OCI-LY7 (cell line): ENCODE measurements around the gene CNGA4. TPM values are rescaled to one million over a fixed set of nuclear protein-coding genes. Genes with fewer than 3 reads are reported as not detected.

Experiments used
- BruUV-seq: library from RNA; stranded (reverse); fragments of 400-500 nt; replicated peaks from 2 replicates; lab custom pipeline; 2021; lab: Mats Ljungman, UMichigan
- CTCF ChIA-PET: fragments of 300-600 bp; sonication (Branson Sonifier 250); formaldehyde crosslinking; loops from one replicate; lab custom pipeline; 2022; ENCODE audit warnings: antibody characterized with exemption; ENCODE audit not compliant: unreplicated experiment; lab: Charles Lee
- POLR2A ChIA-PET: fragments of 300-600 bp; sonication (Branson Sonifier 250); formaldehyde crosslinking; loops from one replicate; lab custom pipeline; 2022; ENCODE audit warnings: antibody characterized with exemption; lab: Charles Lee
- DNase-seq: peaks from one replicate; pipeline ENCODE4 v3.0.0-alpha.2; 2015; ENCODE audit warnings: low spot score
- H2AFZ ChIP-seq: fragments of 200-600 bp; sonication (generic), shearing (Covaris generic); 2 replicates; pipeline ENCODE4 v1.6.1; 2014; ENCODE audit warnings: mild to moderate bottlenecking, antibody characterized with exemption, low read length, moderate library complexity
- H3K27ac ChIP-seq: fragments of 200-600 bp; sonication (generic); 2 replicates; pipeline ENCODE4 v1.5.1; 2014; ENCODE audit warnings: mixed run types, low read depth, mild to moderate bottlenecking, moderate library complexity, low read length, inconsistent platforms; ENCODE audit not compliant: poor library complexity, severe bottlenecking
- H3K36me3 ChIP-seq: fragments of 200-600 bp; sonication (generic); 2 replicates; pipeline ENCODE4 v1.6.1; 2014; ENCODE audit warnings: mild to moderate bottlenecking, antibody characterized with exemption, low read length, moderate library complexity, mixed read lengths; ENCODE audit not compliant: insufficient read depth
- H3K4me1 ChIP-seq: fragments of 200-600 bp; sonication (generic); 2 replicates; pipeline ENCODE4 v1.5.1; 2014; ENCODE audit warnings: mild to moderate bottlenecking, low read length; ENCODE audit not compliant: insufficient read depth, poor library complexity, severe bottlenecking
- H3K4me2 ChIP-seq: fragments of 200-600 bp; sonication (generic); 2 replicates; pipeline ENCODE4 v1.6.1; 2014; ENCODE audit warnings: mild to moderate bottlenecking, low read length
- H3K4me3 ChIP-seq: fragments of 200-600 bp; sonication (generic); 2 replicates; pipeline ENCODE4 v1.5.1; 2014; ENCODE audit warnings: mild to moderate bottlenecking, low read depth, low read length; ENCODE audit not compliant: poor library complexity, severe bottlenecking
- H3K79me2 ChIP-seq: fragments of 200-600 bp; sonication (generic); 2 replicates; pipeline ENCODE4 v1.6.1; 2016; ENCODE audit warnings: low read depth, mild to moderate bottlenecking, low read length, moderate library complexity, mixed read lengths; ENCODE audit not compliant: insufficient read depth
- H3K9me2 ChIP-seq: fragments of 200-600 bp; sonication (generic); 2 replicates; pipeline ENCODE4 v1.6.1; 2016; ENCODE audit warnings: mild to moderate bottlenecking, low read length, mixed read lengths; ENCODE audit not compliant: insufficient read depth
- H3K9me3 ChIP-seq: fragments of 200-600 bp; sonication (generic); 2 replicates; pipeline ENCODE4 v1.6.1; 2014; ENCODE audit warnings: mild to moderate bottlenecking, mixed run types, low read length, mixed read lengths
- H4K20me1 ChIP-seq: fragments of 200-600 bp; sonication (generic); 2 replicates; pipeline ENCODE4 v1.6.1; 2014; ENCODE audit warnings: mild to moderate bottlenecking, antibody characterized with exemption, low read length, moderate library complexity, mixed read lengths; ENCODE audit not compliant: insufficient read depth
- CTCF ChIP-seq: fragments of 200-600 bp; sonication (generic); conservative IDR thresholded peaks from 2 replicates; pipeline ENCODE4 v1.5.1; 2014; ENCODE audit warnings: mild to moderate bottlenecking, antibody characterized with exemption, low read length, moderate library complexity, mixed read lengths
- EZH2phosphoT487 ChIP-seq: fragments of 200-600 bp; sonication (generic); IDR thresholded peaks from 2 replicates; pipeline ENCODE4 v1.6.1; 2018; ENCODE audit warnings: low read depth, borderline replicate concordance, mild to moderate bottlenecking, mixed run types, antibody characterized with exemption, low read length, moderate library complexity, mixed read lengths
- intact Hi-C: fragments of 100-400 bp; cut with micrococcal nuclease; formaldehyde crosslinking; loops from one replicate; pipeline ENCODE4 v1.10.0; 2022; ENCODE audit not compliant: unreplicated experiment
- total RNA-seq, 2 experiments: library from RNA; depleted of rRNA in 1 of 2; stranded (reverse); fragments of >200 nt in 1 of 2; shearing (Covaris generic) in 1 of 2; gene quantifications; 2 replicates each; pipeline ENCODE4 v1.2.3, GENCODE V29; 2014 to 2022

CNGA4 gene
- total RNA-seq, 2 experiments from 2014 or later: 0.28 to 0.97 TPM

GRCh38 chr11:6284250-6284649, 45.4 kb downstream of the CNGA4 start:
- H3K4me2 ChIP-seq: no peak overlapping the region
- POLR2A ChIA-PET: no interaction called here
- BruUV-seq: no TSS peak
- no peaks in the 10 kb centered on the region for H4K20me1 ChIP-seq
- no peaks in the 10 kb centered on the region for H3K9me3 ChIP-seq
- no peak overlapping the region for H2AFZ ChIP-seq
- DNase-seq: no peak
- no peak for TF ChIP-seq CTCF
- no peak for TF ChIP-seq EZH2phosphoT487
- H3K27ac ChIP-seq: no peak overlapping the region
- CTCF ChIA-PET: no interaction called here
- no peaks in the 10 kb centered on the region for H3K4me1 ChIP-seq
- no peaks in the 10 kb centered on the region for H3K36me3 ChIP-seq
- H3K4me3 ChIP-seq: no peak overlapping the region
- no peaks in the 10 kb centered on the region for H3K9me2 ChIP-seq
- intact Hi-C loops: no loop called here
- no peaks in the 10 kb centered on the region for H3K79me2 ChIP-seq

- Histone ChIP-seq H2AFZ (no peak overlapping the region), H3K9me2 (no peaks in the 10 kb centered on the region), H3K4me2 (no peak overlapping the region), H3K27ac (no peak overlapping the region), H3K36me3 (no peaks in the 10 kb centered on the region), H3K4me3 (no peak overlapping the region), H3K9me3 (no peaks in the 10 kb centered on the region), H3K79me2 (no peaks in the 10 kb centered on the region), H4K20me1 (no peaks in the 10 kb centered on the region), H3K4me1 (no peaks in the 10 kb centered on the region)
- DNase-seq: no peak
- intact Hi-C loops: no loop called here
- BruUV-seq: no TSS peak
- no peak for TF ChIP-seq CTCF
- ChIA-PET CTCF (no interaction called here), POLR2A (no interaction called here)
Measured at GRCh38 chr11:6285019-6285418, 46.1 kb downstream of the CNGA4 start.

Other genes starting within 250 kb of the CNGA4 start
- not detected in 2 replicates for gene OR56A4, start 232.1 kb upstream of the CNGA4 start, total RNA-seq (2014; rRNA removed; shearing (Covaris generic))
- 0.11 TPM in 1 of 2 replicates, not detected in the other for gene OR56A4, start 232.1 kb upstream of the CNGA4 start, total RNA-seq (2022)
- gene OR56A1, start 208.3 kb upstream of the CNGA4 start, total RNA-seq (2014; rRNA removed; shearing (Covaris generic)): not detected in 2 replicates
- gene OR56A1, start 208.3 kb upstream of the CNGA4 start, total RNA-seq (2022): not detected in 2 replicates
- gene OR56B4, start 131.4 kb upstream of the CNGA4 start, total RNA-seq (2014; rRNA removed; shearing (Covaris generic)): not detected in 2 replicates
- not detected in 2 replicates for gene OR56B4, start 131.4 kb upstream of the CNGA4 start, total RNA-seq (2022)
- gene OR52B2, start 68.8 kb upstream of the CNGA4 start, total RNA-seq (2014; rRNA removed; shearing (Covaris generic)): not detected in 2 replicates
- not detected in 2 replicates for gene OR52B2, start 68.8 kb upstream of the CNGA4 start, total RNA-seq (2022)
- not detected in 2 replicates for gene OR52W1, start 39.9 kb upstream of the CNGA4 start, total RNA-seq (2014; rRNA removed; shearing (Covaris generic))
- not detected in 2 replicates for gene OR52W1, start 39.9 kb upstream of the CNGA4 start, total RNA-seq (2022)
- gene C11orf42, start 33.5 kb upstream of the CNGA4 start, total RNA-seq (2014; rRNA removed; shearing (Covaris generic)): not detected in 2 replicates
- gene C11orf42, start 33.5 kb upstream of the CNGA4 start, total RNA-seq (2022): not detected in 2 replicates
- gene FHIP1B, start 4.5 kb upstream of the CNGA4 start, total RNA-seq (2014; rRNA removed; shearing (Covaris generic)): 15.7 and 20.1 TPM in 2 replicates
- 19.9 and 21.2 TPM in 2 replicates for gene FHIP1B, start 4.5 kb upstream of the CNGA4 start, total RNA-seq (2022)
- gene CCKBR, start 20.7 kb downstream of the CNGA4 start, total RNA-seq (2014; rRNA removed; shearing (Covaris generic)): not detected in 2 replicates
- gene CCKBR, start 20.7 kb downstream of the CNGA4 start, total RNA-seq (2022): not detected in 2 replicates
- gene CAVIN3, start 81.4 kb downstream of the CNGA4 start, total RNA-seq (2014; rRNA removed; shearing (Covaris generic)): not detected in 2 replicates
- gene CAVIN3, start 81.4 kb downstream of the CNGA4 start, total RNA-seq (2022): not detected in 2 replicates
- gene SMPD1, start 151.4 kb downstream of the CNGA4 start, total RNA-seq (2014; rRNA removed; shearing (Covaris generic)): 5.1 and 5.4 TPM in 2 replicates
- 11.5 and 11.9 TPM in 2 replicates for gene SMPD1, start 151.4 kb downstream of the CNGA4 start, total RNA-seq (2022)
- gene APBB1, start 180.0 kb downstream of the CNGA4 start, total RNA-seq (2014; rRNA removed; shearing (Covaris generic)): 30.4 and 36.1 TPM in 2 replicates
- gene APBB1, start 180.0 kb downstream of the CNGA4 start, total RNA-seq (2022): 25.5 and 28.3 TPM in 2 replicates
- gene HPX, start 201.9 kb downstream of the CNGA4 start, total RNA-seq (2014; rRNA removed; shearing (Covaris generic)): 0.16 TPM in 1 of 2 replicates, not detected in the other
- 1.2 and 5.2 TPM in 2 replicates for gene HPX, start 201.9 kb downstream of the CNGA4 start, total RNA-seq (2022)
- gene TRIM3, start 234.9 kb downstream of the CNGA4 start, total RNA-seq (2014; rRNA removed; shearing (Covaris generic)): 8.5 and 21.3 TPM in 2 replicates
- gene TRIM3, start 234.9 kb downstream of the CNGA4 start, total RNA-seq (2022): 14.7 and 15.5 TPM in 2 replicates
- 40.7 and 55.9 TPM in 2 replicates for gene ARFIP2, start 242.2 kb downstream of the CNGA4 start, total RNA-seq (2014; rRNA removed; shearing (Covaris generic))
- gene ARFIP2, start 242.2 kb downstream of the CNGA4 start, total RNA-seq (2022): 44.0 and 49.0 TPM in 2 replicates
- 43.7 and 52.8 TPM in 2 replicates for gene TIMM10B, start 242.4 kb downstream of the CNGA4 start, total RNA-seq (2014; rRNA removed; shearing (Covaris generic))
- gene TIMM10B, start 242.4 kb downstream of the CNGA4 start, total RNA-seq (2022): 49.9 and 54.6 TPM in 2 replicates